Natural killer cell (primary cell): Measurements from ENCODE around the gene ZNF385C. TPM values are rescaled to one million over a fixed set of nuclear protein-coding genes. Genes with fewer than 3 reads are reported as not detected.

Source experiments
- ATAC-seq, 3 donors: fragments of 150-1000 bp in 2 of 3; fragments of 200-7000 bp in 1 of 3; cut with Tn5 transposase; 1 replicate in 1 of 3; 2 replicates in 2 of 3; pipeline ENCODE4 v1.10.0; 2021; ENCODE audit warnings: mild to moderate bottlenecking in 2 of 3, moderate library complexity in 2 of 3
- DNase-seq, 2 donors: peaks; one replicate each; pipeline versions ENCODE4 v3.0.0 to v3.0.0-alpha.2; 2013 to 2021; ENCODE audit warnings: mixed read lengths in 1 of 2
- H3K27ac ChIP-seq: one replicate; pipeline ENCODE4 v1.5.1; 2013; ENCODE audit warnings: mild to moderate bottlenecking, low read length
- H3K27me3 ChIP-seq: one replicate; pipeline ENCODE4 v1.6.1; 2013; ENCODE audit warnings: low read length; ENCODE audit not compliant: control insufficient read depth, insufficient read depth
- H3K36me3 ChIP-seq: one replicate; pipeline ENCODE4 v1.6.1; 2013; ENCODE audit warnings: low read length; ENCODE audit not compliant: control insufficient read depth, insufficient read depth
- H3K4me1 ChIP-seq: one replicate; pipeline ENCODE4 v1.6.1; 2013; ENCODE audit warnings: low read length; ENCODE audit not compliant: control insufficient read depth, insufficient read depth
- H3K4me3 ChIP-seq: one replicate; pipeline ENCODE4 v1.5.1; 2013; ENCODE audit warnings: low read length
- H3K9me3 ChIP-seq: one replicate; pipeline ENCODE4 v1.6.1; 2013; ENCODE audit warnings: low read length; ENCODE audit not compliant: control insufficient read depth, insufficient read depth
- H3K27ac Mint-ChIP-seq, 2 donors: one replicate each; pipeline ENCODE4 v1.8.0; 2022; ENCODE audit warnings: mild to moderate bottlenecking in 2 of 2, mixed read lengths in 2 of 2, moderate library complexity in 1 of 2
- H3K27me3 Mint-ChIP-seq, 2 donors: one replicate each; pipeline ENCODE4 v1.8.0; 2022; ENCODE audit warnings: low read depth in 2 of 2, mixed read lengths in 2 of 2
- H3K36me3 Mint-ChIP-seq: one replicate; pipeline ENCODE4 v1.8.0; 2022; ENCODE audit warnings: mixed read lengths
- H3K4me1 Mint-ChIP-seq, 2 donors: one replicate each; pipeline ENCODE4 v1.8.0; 2022; ENCODE audit warnings: mixed read lengths in 2 of 2
- H3K4me3 Mint-ChIP-seq: one replicate; pipeline ENCODE4 v1.8.0; 2022; ENCODE audit warnings: mild to moderate bottlenecking, moderate library complexity, mixed read lengths
- H3K9me3 Mint-ChIP-seq, 2 donors: one replicate each; pipeline ENCODE4 v1.8.0; 2022; ENCODE audit warnings: mixed read lengths in 2 of 2
- WGBS: methylation state at CpG from one replicate; pipeline ENCODE4 v1.1.7; 2013; ENCODE audit warnings: missing lambda C conversion rate; ENCODE audit not compliant: insufficient coverage; 5-methylcytosine and 5-hydroxymethylcytosine counted together
- intact Hi-C: fragments of 100-400 bp; cut with micrococcal nuclease; formaldehyde crosslinking; loops from one replicate; pipeline ENCODE4 v1.14.2; 2022
- total RNA-seq, 4 donors: library from RNA; stranded (reverse); fragments of 120-200 nt in 1 of 4; gene quantifications; one replicate each; pipeline versions ENCODE4 v1.2.3 to v1.2.4, GENCODE V29; 2013 to 2022
- TF ChIP-seq, protein P1 (sequence below): fragments of 200-600 bp; IDR thresholded peaks from one replicate; pipeline ENCODE4 v1.8.0; 2022; ENCODE audit warnings: antibody characterized with exemption

Gene ZNF385C
- total RNA-seq, 3 donors from 2014 or later (not counting 1 experiment from before 2014, with no cell fraction given), result 0.28 TPM; not detected in 2

DNA sequence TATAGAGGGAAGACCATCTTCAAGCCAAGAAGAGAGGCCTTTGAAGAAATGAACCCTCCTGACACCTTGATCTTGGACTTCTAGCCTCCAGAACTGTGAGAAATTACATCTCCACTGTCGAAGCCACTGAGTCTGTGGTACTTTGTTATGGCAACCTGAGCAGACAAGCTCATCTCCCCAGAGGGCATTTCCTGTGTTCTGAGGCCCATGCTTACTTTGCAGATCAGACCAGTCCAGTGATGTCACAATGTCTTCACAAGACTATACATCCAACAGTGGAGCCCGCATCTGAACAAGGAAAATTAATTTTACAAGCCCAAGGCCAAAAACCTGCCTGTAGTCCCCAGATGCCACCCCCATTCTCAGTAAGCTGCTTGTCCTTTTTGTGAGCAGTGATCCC, 33.1 kb downstream of the ZNF385C start:
- Histone ChIP-seq H3K4me3 (no peak overlapping the region), H3K27ac (no peak overlapping the region), H3K36me3 (no peaks in the 10 kb centered on the region), H3K27me3 (no peaks in the 10 kb centered on the region), H3K9me3 (no peaks in the 10 kb centered on the region), H3K4me1 (peaks cover 10% of the 10 kb centered on the region)
- DNase-seq (peak in 1 of 2 donors; percentile 61), ATAC-seq (no peak)
- 55% methylated on average over 2 of the region's 2 CpGs for WGBS
- no peak overlapping the region for H3K4me3 Mint-ChIP-seq
- no peaks in the 10 kb centered on the region for H3K36me3 Mint-ChIP-seq
- intact Hi-C loops, result no loop called here
- no peak overlapping the region for H3K27ac Mint-ChIP-seq
- TF ChIP-seq, protein P1, sequence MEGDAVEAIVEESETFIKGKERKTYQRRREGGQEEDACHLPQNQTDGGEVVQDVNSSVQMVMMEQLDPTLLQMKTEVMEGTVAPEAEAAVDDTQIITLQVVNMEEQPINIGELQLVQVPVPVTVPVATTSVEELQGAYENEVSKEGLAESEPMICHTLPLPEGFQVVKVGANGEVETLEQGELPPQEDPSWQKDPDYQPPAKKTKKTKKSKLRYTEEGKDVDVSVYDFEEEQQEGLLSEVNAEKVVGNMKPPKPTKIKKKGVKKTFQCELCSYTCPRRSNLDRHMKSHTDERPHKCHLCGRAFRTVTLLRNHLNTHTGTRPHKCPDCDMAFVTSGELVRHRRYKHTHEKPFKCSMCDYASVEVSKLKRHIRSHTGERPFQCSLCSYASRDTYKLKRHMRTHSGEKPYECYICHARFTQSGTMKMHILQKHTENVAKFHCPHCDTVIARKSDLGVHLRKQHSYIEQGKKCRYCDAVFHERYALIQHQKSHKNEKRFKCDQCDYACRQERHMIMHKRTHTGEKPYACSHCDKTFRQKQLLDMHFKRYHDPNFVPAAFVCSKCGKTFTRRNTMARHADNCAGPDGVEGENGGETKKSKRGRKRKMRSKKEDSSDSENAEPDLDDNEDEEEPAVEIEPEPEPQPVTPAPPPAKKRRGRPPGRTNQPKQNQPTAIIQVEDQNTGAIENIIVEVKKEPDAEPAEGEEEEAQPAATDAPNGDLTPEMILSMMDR, result no peak
- H3K4me1 Mint-ChIP-seq, result peaks cover 5 to 12% of the 10 kb centered on the region in 2 donors
- no peaks in the 10 kb centered on the region for H3K9me3 Mint-ChIP-seq
- peaks cover 4 to 6% of the 10 kb centered on the region in 2 donors for H3K27me3 Mint-ChIP-seq

DNA sequence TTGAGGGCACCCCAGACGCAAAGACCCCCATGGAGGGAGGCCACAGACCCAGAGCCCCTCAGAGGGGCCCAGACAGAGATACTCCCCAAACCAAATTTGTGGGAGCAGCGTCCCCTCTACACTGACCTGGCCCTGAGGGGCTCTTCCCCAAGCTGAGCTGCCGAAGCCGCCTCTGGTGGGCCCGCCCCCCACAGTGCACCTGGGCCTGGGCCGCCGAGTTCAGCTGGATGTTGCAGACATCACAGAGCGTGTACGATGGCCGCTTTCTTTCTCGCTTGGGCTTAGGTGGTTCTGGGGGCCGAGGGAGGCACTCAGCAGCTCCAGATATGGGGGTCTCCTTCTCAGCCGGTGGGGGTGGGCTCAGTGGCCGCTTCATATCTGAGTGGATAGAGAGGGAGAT, 35.6 kb downstream of the ZNF385C start:
- Histone ChIP-seq H3K4me1 (peaks cover 10% of the 10 kb centered on the region), H3K27ac (no peak overlapping the region), H3K36me3 (no peaks in the 10 kb centered on the region), H3K27me3 (no peaks in the 10 kb centered on the region), H3K9me3 (no peaks in the 10 kb centered on the region), H3K4me3 (no peak overlapping the region)
- no peak for DNase-seq
- TF ChIP-seq, protein P1, result no peak
- intact Hi-C loops, result no loop called here
- Mint-ChIP-seq H3K36me3 (no peaks in the 10 kb centered on the region), H3K9me3 (no peaks in the 10 kb centered on the region), H3K4me1 (peaks cover 5 to 12% of the 10 kb centered on the region in 2 donors), H3K27me3 (peaks cover 4 to 6% of the 10 kb centered on the region in 2 donors), H3K27ac (no peak overlapping the region), H3K4me3 (no peak overlapping the region)
- 90% methylated on average over 14 of the region's 14 CpGs for WGBS
- no peak for ATAC-seq

DNA sequence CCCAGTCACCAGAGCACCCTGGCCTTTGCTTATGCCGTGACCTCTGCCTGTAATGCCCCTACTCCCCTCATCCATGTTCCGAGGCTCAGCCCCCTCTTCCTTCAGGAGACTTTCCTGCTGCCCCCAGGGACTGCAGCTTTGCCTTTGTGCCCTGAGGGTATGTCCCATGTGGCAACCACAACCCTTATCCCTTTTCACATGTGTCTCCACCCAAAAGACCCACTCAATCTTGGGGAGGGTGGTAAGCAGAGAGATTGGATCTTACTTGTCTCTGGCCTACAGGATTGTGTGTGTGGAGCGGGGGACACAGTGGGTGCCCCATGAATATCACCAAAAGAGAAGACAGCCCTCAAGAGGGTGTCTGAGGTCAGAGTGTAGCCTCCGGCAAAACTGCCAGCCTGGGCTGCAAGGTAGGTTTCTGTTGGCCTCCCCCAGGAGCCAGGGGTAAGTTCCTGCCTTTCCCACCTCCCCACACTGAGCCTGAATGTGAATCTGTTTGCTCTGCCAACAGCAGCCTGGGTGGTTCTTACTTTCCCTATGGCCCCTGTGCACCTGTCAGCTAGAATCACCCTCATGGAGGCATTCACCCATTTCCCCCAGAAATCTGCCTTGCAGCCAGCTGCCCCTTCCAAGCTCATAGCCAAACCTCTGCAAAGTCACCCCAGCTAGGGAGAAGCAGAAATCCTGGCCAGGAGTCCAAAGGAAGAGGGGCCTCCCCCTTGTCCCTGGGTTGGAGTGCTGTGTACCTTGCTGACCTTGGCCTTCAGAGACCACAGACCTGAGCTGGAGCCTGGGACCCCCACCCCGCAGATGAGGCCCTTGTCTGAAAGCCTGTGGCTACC, 36.4 kb downstream of the ZNF385C start:
- Mint-ChIP-seq H3K9me3 (no peaks in the 10 kb centered on the region), H3K4me3 (no peak overlapping the region), H3K27ac (no peak overlapping the region), H3K4me1 (peaks cover 5 to 12% of the 10 kb centered on the region in 2 donors), H3K36me3 (no peaks in the 10 kb centered on the region), H3K27me3 (peaks cover 4 to 6% of the 10 kb centered on the region in 2 donors)
- Histone ChIP-seq H3K9me3 (no peaks in the 10 kb centered on the region), H3K27me3 (no peaks in the 10 kb centered on the region), H3K27ac (no peak overlapping the region), H3K36me3 (no peaks in the 10 kb centered on the region), H3K4me3 (no peak overlapping the region), H3K4me1 (peaks cover 10% of the 10 kb centered on the region)
- intact Hi-C loops, result no loop called here
- no peak for ATAC-seq
- TF ChIP-seq, protein P1, result no peak
- DNase-seq, result no peak
- WGBS, result 62% methylated on average over 5 of the region's 5 CpGs
